K562 (cell line): Measurements from ENCODE around the gene MAPK13. TPM values are rescaled to one million over a fixed set of nuclear protein-coding genes. Genes with fewer than 3 reads are reported as not detected.

Experiments used
- ARNT ChIP-seq, 2 experiments: fragments of 450-650 bp; IDR thresholded peaks; 2 replicates each; pipeline ENCODE4 v1.6.1; 2016; ENCODE audit warnings: mild to moderate bottlenecking in 1 of 2
- CEBPB ChIP-seq: fragments of 450-650 bp; IDR thresholded peaks from 2 replicates; pipeline ENCODE4 v1.6.1; 2016; ENCODE audit warnings: missing genetic modification characterization, missing compliant biosample characterization
- CSDE1 ChIP-seq, 2 experiments: fragments of 450-650 bp; IDR thresholded peaks; 2 replicates each; pipeline ENCODE4 v1.6.1; 2016; ENCODE audit warnings: mild to moderate bottlenecking in 1 of 2
- ETV6 ChIP-seq, 3 experiments: fragments of 150-350 bp in 1 of 3; sonication (generic) in 1 of 3; formaldehyde crosslinking in 1 of 3; IDR thresholded peaks; 2 replicates each; pipeline versions ENCODE4 v1.6.1 to v1.8.0; 2014 to 2022; ENCODE audit warnings: borderline replicate concordance in 2 of 3, low read depth in 2 of 3, antibody characterized with exemption in 1 of 3, low read length in 1 of 3, mild to moderate bottlenecking in 1 of 3, missing genetic modification reagents in 1 of 3
- L3MBTL2 ChIP-seq: fragments of 450-650 bp; IDR thresholded peaks from 2 replicates; pipeline ENCODE4 v1.6.1; 2016; ENCODE audit warnings: mild to moderate bottlenecking, moderate library complexity
- MAZ ChIP-seq, 2 experiments: fragments of 450-650 bp in 1 of 2; sonication (generic) in 1 of 2; formaldehyde crosslinking; IDR thresholded peaks in 1 of 2; conservative IDR thresholded peaks in 1 of 2; 2 replicates each; pipeline versions ENCODE4 v1.4.0 to v1.5.0; 2020; ENCODE audit warnings: mild to moderate bottlenecking in 1 of 2, missing genetic modification reagents in 1 of 2
- NBN ChIP-seq: fragments of 450-650 bp; IDR thresholded peaks from 2 replicates; pipeline ENCODE4 v1.6.1; 2016; ENCODE audit warnings: low read depth, mild to moderate bottlenecking
- NFE2 ChIP-seq: IDR thresholded peaks from 2 replicates; pipeline ENCODE4 v1.6.1; 2014; ENCODE audit warnings: antibody characterized with exemption, low read depth
- NFYB ChIP-seq: IDR thresholded peaks from 2 replicates; pipeline ENCODE4 v1.6.1; 2011; ENCODE audit warnings: mild to moderate bottlenecking, moderate library complexity; ENCODE audit not compliant: insufficient read length; ENCODE audit errors: extremely low read depth
- RAD51 ChIP-seq: fragments of 450-650 bp; IDR thresholded peaks from 2 replicates; pipeline ENCODE4 v1.7.1; 2016; ENCODE audit warnings: low read depth, mild to moderate bottlenecking, borderline replicate concordance
- RHOXF2B ChIP-seq: fragments of 250-450 bp; sonication (Bioruptor Pico); conservative IDR thresholded peaks from 2 replicates; pipeline ENCODE4 v1.5.1; 2021
- RNF2 ChIP-seq: sonication (generic); IDR thresholded peaks from 2 replicates; pipeline ENCODE4 v1.6.1; 2016
- RUNX1 ChIP-seq: sonication (generic); IDR thresholded peaks from 2 replicates; pipeline ENCODE4 v1.6.1; 2016; ENCODE audit warnings: antibody characterized with exemption, low read depth
- SOX6 ChIP-seq: fragments of 450-650 bp; IDR thresholded peaks from 2 replicates; pipeline ENCODE4 v1.6.1; 2014; ENCODE audit warnings: mild to moderate bottlenecking
- SUPT5H ChIP-seq: fragments of 450-650 bp; IDR thresholded peaks from 2 replicates; pipeline ENCODE4 v1.6.1; 2016
- TAF9B ChIP-seq: fragments of 450-650 bp; IDR thresholded peaks from 2 replicates; pipeline ENCODE4 v1.6.1; 2018; ENCODE audit warnings: mild to moderate bottlenecking; ENCODE audit not compliant: partially characterized antibody
- TARDBP ChIP-seq: fragments of 450-650 bp; IDR thresholded peaks from 2 replicates; pipeline ENCODE4 v1.6.1; 2016
- TRIM28 ChIP-seq: fragments of 450-650 bp; IDR thresholded peaks from 2 replicates; pipeline ENCODE4 v1.6.1; 2017
- YY1 ChIP-seq, 3 experiments: IDR thresholded peaks; 2 replicates each; pipeline ENCODE4 v1.6.1; 2011; ENCODE audit warnings: low read length in 2 of 3, mild to moderate bottlenecking in 2 of 3, moderate library complexity in 2 of 3, borderline replicate concordance in 1 of 3, control low read depth in 1 of 3, low read depth in 1 of 3; ENCODE audit not compliant: insufficient read depth in 3 of 3, insufficient replicate concordance in 2 of 3, control insufficient read depth in 1 of 3, insufficient read length in 1 of 3; ENCODE audit errors: extremely low read depth in 1 of 3
- ZBTB7A ChIP-seq: IDR thresholded peaks from 2 replicates; pipeline ENCODE4 v1.6.1; 2011; ENCODE audit warnings: low read depth, mild to moderate bottlenecking, low read length, moderate library complexity, borderline replicate concordance; ENCODE audit not compliant: control insufficient read depth
- ZKSCAN8 ChIP-seq: fragments of 200-800 bp; sonication (Bioruptor generic); IDR thresholded peaks from 2 replicates; pipeline ENCODE4 v1.6.1; 2016; ENCODE audit warnings: missing genetic modification characterization, missing compliant biosample characterization
- ZNF212 ChIP-seq: fragments of 450-650 bp; formaldehyde crosslinking; IDR thresholded peaks from 2 replicates; pipeline ENCODE4 v1.4.0; 2020; ENCODE audit warnings: mild to moderate bottlenecking
- ZNF24 ChIP-seq: fragments of 450-650 bp; IDR thresholded peaks from 2 replicates; pipeline ENCODE4 v1.6.1; 2016
- ZNF316 ChIP-seq: fragments of 450-650 bp; IDR thresholded peaks from 2 replicates; pipeline ENCODE4 v1.6.1; 2016
- ZNF511 ChIP-seq: sonication (generic); formaldehyde crosslinking; IDR thresholded peaks from 2 replicates; pipeline ENCODE4 v1.8.0; 2022; ENCODE audit warnings: mild to moderate bottlenecking, missing genetic modification reagents
- ZNF592 ChIP-seq: fragments of 450-650 bp; IDR thresholded peaks from 2 replicates; pipeline ENCODE4 v1.6.1; 2017; ENCODE audit warnings: antibody characterized with exemption, mild to moderate bottlenecking
- polyA plus RNA-seq, 8 experiments: library from polyadenylated mRNA; depleted of rRNA in 4 of 8; stranded (reverse) in 5 of 8; unstranded in 3 of 8; fragments of >200 nt; fragmentation: Nextera tagmentation in 2 of 8; fragmentation: Illumina TruSeq in 1 of 8; extraction: Ambion mirVana in 2 of 8; extraction: Trizol in 1 of 8; gene quantifications; 2 replicates each; pipeline versions ENCODE4 v1.2.1 to v1.2.3, GENCODE V29; 2011 to 2014; ENCODE audit warnings: inconsistent platforms in 1 of 8, missing spikeins in 1 of 8
- total RNA-seq, 7 experiments: library from RNA; depleted of rRNA in 6 of 7; stranded (reverse); fragments of >200 nt in 6 of 7; fragmentation: Illumina TruSeq in 2 of 7; extraction: Trizol in 2 of 7; gene quantifications; 2 replicates each; pipeline versions ENCODE4 v1.2.1 to v1.2.3, GENCODE V29; 2011 to 2021; ENCODE audit warnings: low replicate concordance in 1 of 7

MAPK13 gene
- total and polyA plus RNA-seq, 9 of the 15 experiments (the other 6 are each of a cell fraction or from before 2014, with no cell fraction given), result 0.03 to 2.3 (median 0.48) TPM; not detected in 1

- TF ChIP-seq NFYB (peak; percentile 39), MAZ (CRISPR knock-in tag; conservative IDR thresholded peaks at IDR 0.05 in 1 of 2, IDR thresholded peaks at IDR 0.05 in 1 of 2) (peak; percentile 89 to 98), RUNX1 (peak; percentile 70; the same call in 1 of the 2 replicates), TARDBP (peak; percentile 83; the same call in 1 of the 2 replicates), RHOXF2B (CRISPR knock-in tag) (no peak), ETV6 (IDR thresholded peaks at IDR 0.05; ENCODE audit: borderline replicate concordance in 1 of 2, low read depth in 2 of 2, low read length in 1 of 2) (no peak), ETV6 (CRISPR knock-in tag; IDR thresholded peaks at IDR 0.05; ENCODE audit: borderline replicate concordance) (no peak), ZNF316 (peak; percentile 91), NBN (peak; percentile 92; the same call in 1 of the 2 replicates), ZNF592 (peak; percentile 86), ZBTB7A (peak; percentile 71; the same call in 1 of the 2 replicates), SOX6 (peak; percentile 94), ARNT (IDR thresholded peaks at IDR 0.05) (peak; percentile 40 to 66; a peak in 2 of 4 replicates), CEBPB (peak; percentile 97), ZNF212 (no peak), L3MBTL2 (peak; percentile 93), TAF9B (peak; percentile 90), NFE2 (peak; percentile 88), SUPT5H (0 out of 2 replicates have a peak, but pooled peaks have one; percentile 38), ZKSCAN8 (CRISPR knock-in tag) (no peak), RAD51 (peak; percentile 44; the same call in 1 of the 2 replicates), ZNF24 (peak; percentile 21; the same call in 1 of the 2 replicates), ZNF511 (CRISPR knock-in tag) (peak; percentile 85; the same call in 1 of the 2 replicates), CSDE1 (IDR thresholded peaks at IDR 0.05) (peak in 1 of 2 experiments; percentile 35; a peak in 1 of 4 replicates), TRIM28 (peak; percentile 15; the same call in 1 of the 2 replicates), RNF2 (peak; percentile 90), YY1 (IDR thresholded peaks at IDR 0.05; ENCODE audit: borderline replicate concordance in 1 of 3, control insufficient read depth in 1 of 3, extremely low read depth in 1 of 3, insufficient read depth in 3 of 3, insufficient read length in 1 of 3, insufficient replicate concordance in 2 of 3, low read depth in 1 of 3, low read length in 2 of 3) (peak in 2 of 3 experiments; percentile 67 to 90)
Observed at GRCh38 chr6:36118550-36119107, 11.7 kb upstream of the MAPK13 start (continued).
